SU-DHL-6 (cell line): Measurements from ENCODE around the gene RAD51B.
"Not testable (repeated sequence)": the region's sequence is repeated elsewhere in the genome, so short reads cannot be mapped to it uniquely, and the experiment has no call there.

Experiments
- CTCF ChIP-seq: fragments of 200-600 bp; sonication (generic); IDR thresholded peaks from one replicate; pipeline ENCODE4 v1.5.1; 2017; ENCODE audit warnings: antibody characterized with exemption, mild to moderate bottlenecking, low read length, moderate library complexity; ENCODE audit not compliant: insufficient read depth, poor library complexity, severe bottlenecking
- EZH2phosphoT487 ChIP-seq: fragments of 200-600 bp; sonication (generic), shearing (Covaris generic); conservative IDR thresholded peaks from 2 replicates; pipeline ENCODE4 v1.6.1; 2018; ENCODE audit warnings: mild to moderate bottlenecking, antibody characterized with exemption, low read length, moderate library complexity, mixed read lengths

DNA sequence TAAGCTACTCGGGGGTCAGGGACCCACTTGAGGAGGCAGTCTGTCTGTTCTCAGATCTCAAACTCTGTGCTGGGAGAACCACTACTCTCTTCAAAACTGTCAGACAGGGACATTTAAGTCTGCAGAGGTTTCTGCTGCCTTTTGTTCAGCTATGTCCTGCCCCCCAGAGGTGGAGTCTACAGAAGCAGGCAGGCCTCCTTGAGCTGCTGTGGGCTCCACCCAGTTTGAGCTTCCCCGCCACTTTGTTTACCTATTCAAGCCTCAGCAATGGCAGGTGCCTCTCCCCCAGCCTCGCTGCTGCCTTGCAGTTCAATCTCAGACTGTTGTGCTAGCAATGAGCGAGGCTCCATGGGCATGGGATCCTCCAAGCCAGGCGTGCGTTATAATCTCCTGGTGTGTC is 614.6 kb downstream of the RAD51B start:
- not testable (repeated sequence) for TF ChIP-seq CTCF, EZH2phosphoT487
